ENCODE results near the gene EEF2K. TPM values are rescaled to one million over a fixed set of nuclear protein-coding genes. Genes with fewer than 3 reads are reported as not detected.

EEF2K gene
- total RNA-seq, 4 donors from 2014 or later: 42.8 to 90.8 (median 50.3) TPM

- peaks cover 0 to 11% (median 9%) of the 10 kb centered on the region in 4 donors for H3K4me1 ChIP-seq
- no peaks in the 10 kb centered on the region for H3K9me3 ChIP-seq
- no peaks in the 10 kb centered on the region for H3K27me3 ChIP-seq
- H3K4me3 ChIP-seq: no peak overlapping the region
- no peaks in the 10 kb centered on the region for H3K36me3 ChIP-seq
- no peak for DNase-seq (ENCODE audit: low spot score in 2 of 2)
- H3K27ac ChIP-seq: no peak overlapping the region
- TF ChIP-seq POLR2A (IDR thresholded peaks at IDR 0.05): no peak
- no peak for TF ChIP-seq EP300 (IDR thresholded peaks at IDR 0.05)
- TF ChIP-seq, protein P1, sequence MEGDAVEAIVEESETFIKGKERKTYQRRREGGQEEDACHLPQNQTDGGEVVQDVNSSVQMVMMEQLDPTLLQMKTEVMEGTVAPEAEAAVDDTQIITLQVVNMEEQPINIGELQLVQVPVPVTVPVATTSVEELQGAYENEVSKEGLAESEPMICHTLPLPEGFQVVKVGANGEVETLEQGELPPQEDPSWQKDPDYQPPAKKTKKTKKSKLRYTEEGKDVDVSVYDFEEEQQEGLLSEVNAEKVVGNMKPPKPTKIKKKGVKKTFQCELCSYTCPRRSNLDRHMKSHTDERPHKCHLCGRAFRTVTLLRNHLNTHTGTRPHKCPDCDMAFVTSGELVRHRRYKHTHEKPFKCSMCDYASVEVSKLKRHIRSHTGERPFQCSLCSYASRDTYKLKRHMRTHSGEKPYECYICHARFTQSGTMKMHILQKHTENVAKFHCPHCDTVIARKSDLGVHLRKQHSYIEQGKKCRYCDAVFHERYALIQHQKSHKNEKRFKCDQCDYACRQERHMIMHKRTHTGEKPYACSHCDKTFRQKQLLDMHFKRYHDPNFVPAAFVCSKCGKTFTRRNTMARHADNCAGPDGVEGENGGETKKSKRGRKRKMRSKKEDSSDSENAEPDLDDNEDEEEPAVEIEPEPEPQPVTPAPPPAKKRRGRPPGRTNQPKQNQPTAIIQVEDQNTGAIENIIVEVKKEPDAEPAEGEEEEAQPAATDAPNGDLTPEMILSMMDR (IDR thresholded peaks at IDR 0.05): no peak
- WGBS, 2 donors: 81 to 83% methylated on average over 11 of the region's 11 CpGs
Observed at GRCh38 chr16:22183901-22184614, 22.0 kb upstream of the EEF2K start.

DNA sequence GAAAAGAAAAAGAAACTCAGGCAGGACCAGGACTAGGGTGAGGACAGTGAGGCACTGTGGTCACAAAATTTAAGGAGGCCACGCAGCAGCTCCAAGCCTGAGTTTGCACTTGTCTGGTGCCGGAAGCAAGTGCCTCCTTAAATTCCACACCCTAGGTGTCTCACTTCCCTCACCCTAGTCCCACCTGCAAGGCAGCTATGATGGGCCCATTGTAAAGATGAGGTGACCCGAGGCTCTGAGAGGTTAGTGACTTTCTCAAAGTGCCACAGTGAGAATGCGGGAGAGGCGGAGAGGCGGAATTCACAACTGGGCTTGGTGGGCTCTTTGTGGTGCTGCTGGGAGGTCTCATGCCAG is 21.5 kb upstream of the EEF2K start:
- no peaks in the 10 kb centered on the region for H3K36me3 ChIP-seq
- H3K27me3 ChIP-seq: no peaks in the 10 kb centered on the region
- no peak overlapping the region for H3K27ac ChIP-seq
- no peaks in the 10 kb centered on the region for H3K9me3 ChIP-seq
- DNase-seq (ENCODE audit: low spot score in 2 of 2): no peak
- 77 to 90% methylated on average over 6 of the region's 6 CpGs for WGBS, 2 donors
- TF ChIP-seq POLR2A (IDR thresholded peaks at IDR 0.05): no peak
- TF ChIP-seq, protein P1 (IDR thresholded peaks at IDR 0.05): no peak
- TF ChIP-seq EP300 (IDR thresholded peaks at IDR 0.05): no peak
- H3K4me1 ChIP-seq: peaks cover 0 to 16% (median 14%) of the 10 kb centered on the region in 4 donors
- H3K4me3 ChIP-seq: no peak overlapping the region

GRCh38 chr16:22186517-22186916 is 19.6 kb upstream of the EEF2K start:
- H3K36me3 ChIP-seq: no peaks in the 10 kb centered on the region
- H3K9me3 ChIP-seq: no peaks in the 10 kb centered on the region
- no peaks in the 10 kb centered on the region for H3K27me3 ChIP-seq
- WGBS, 2 donors: 60 to 64% methylated on average over 3 of the region's 3 CpGs
- DNase-seq (ENCODE audit: low spot score in 2 of 2): no peak
- no peak overlapping the region for H3K4me3 ChIP-seq
- peaks cover 0 to 19% (median 16%) of the 10 kb centered on the region in 4 donors for H3K4me1 ChIP-seq
- no peak overlapping the region for H3K27ac ChIP-seq
- TF ChIP-seq EP300 (IDR thresholded peaks at IDR 0.05) (no peak), POLR2A (IDR thresholded peaks at IDR 0.05) (no peak)
- TF ChIP-seq, protein P1 (IDR thresholded peaks at IDR 0.05): no peak

GRCh38 chr16:22188267-22188594 is 17.8 kb upstream of the EEF2K start:
- DNase-seq (ENCODE audit: low spot score in 2 of 2): no peak
- Histone ChIP-seq H3K36me3 (no peaks in the 10 kb centered on the region), H3K9me3 (no peaks in the 10 kb centered on the region), H3K4me3 (no peak overlapping the region), H3K4me1 (peaks cover 0 to 33% (median 30%) of the 10 kb centered on the region in 4 donors), H3K27ac (peak overlapping the region; percentile 93 to 99 (median 96)), H3K27me3 (no peaks in the 10 kb centered on the region)
- WGBS, 2 donors: 67 to 71% methylated on average over 2 of the region's 2 CpGs
- TF ChIP-seq, protein P1 (IDR thresholded peaks at IDR 0.05): no peak
- TF ChIP-seq EP300 (IDR thresholded peaks at IDR 0.05) (no peak), POLR2A (IDR thresholded peaks at IDR 0.05) (no peak)

GRCh38 chr16:22188595-22189442 is 17.3 kb upstream of the EEF2K start:
- H3K9me3 ChIP-seq: no peaks in the 10 kb centered on the region
- H3K4me3 ChIP-seq: peak overlapping the region in 1 of 4 donors; percentile 76
- TF ChIP-seq EP300 (IDR thresholded peaks at IDR 0.05): peak in 1 of 2 donors; percentile 30
- TF ChIP-seq POLR2A (IDR thresholded peaks at IDR 0.05): no peak
- TF ChIP-seq, protein P1 (IDR thresholded peaks at IDR 0.05): peak; percentile 77 to 89 (median 84)
- 25 to 27% methylated on average over 8 of the region's 8 CpGs for WGBS, 2 donors
- peak overlapping the region; percentile 93 to 99 (median 96) for H3K27ac ChIP-seq
- no peaks in the 10 kb centered on the region for H3K36me3 ChIP-seq
- H3K4me1 ChIP-seq: peaks cover 0 to 38% (median 31%) of the 10 kb centered on the region in 4 donors
- H3K27me3 ChIP-seq: no peaks in the 10 kb centered on the region
- peak; percentile 39 to 67 for DNase-seq (ENCODE audit: low spot score in 2 of 2)

All from tibial nerve (tissue), 4 donors.